RWPE1 (cell line): ENCODE measurements around the gene TMEM129.

ENCODE experiments used
- CTCF ChIA-PET: fragments of 350-600 bp; sonication (Branson Sonifier 250); formaldehyde crosslinking; extraction: SDS; loops from one replicate; lab custom pipeline; 2021; lab: Yijun Ruan, JAX
- POLR2A ChIA-PET: fragments of 400-600 bp; formaldehyde crosslinking; extraction: SDS; loops from one replicate; lab custom pipeline; 2020; ENCODE audit warnings: antibody characterized with exemption; ENCODE audit not compliant: low non-redundant PET; lab: Yijun Ruan, JAX
- DNase-seq: peaks from one replicate; pipeline ENCODE4 v3.0.0; 2012; ENCODE audit warnings: low spot score
- H3K27ac ChIP-seq: fragments of 450-650 bp; 2 replicates; pipeline ENCODE4 v1.5.1; 2017
- CTCF ChIP-seq: fragments of 450-650 bp; conservative IDR thresholded peaks from 2 replicates; pipeline ENCODE4 v1.5.1; 2017; ENCODE audit warnings: low read depth, mild to moderate bottlenecking

TMEM129 gene

GRCh38 chr4:1763550-1764080, 42.5 kb upstream of the TMEM129 start:
- H3K27ac ChIP-seq, result peak overlapping the region; percentile 81
- DNase-seq, result no peak
- TF ChIP-seq CTCF, result peak; percentile 16

GRCh38 chr4:1763070-1763549, 42.0 kb upstream of the TMEM129 start:
- POLR2A ChIA-PET, result interaction anchor here (0.5 kb wide), 1 partner anchor 16 kb away, joined by 3 read pairs; no protein-coding TSS in a partner anchor
- no peak for TF ChIP-seq CTCF
- DNase-seq, result no peak
- peak overlapping the region; percentile 81 for H3K27ac ChIP-seq
- CTCF ChIA-PET, result no interaction called here

More at GRCh38 chr4:1763550-1764080, 42.5 kb upstream of the TMEM129 start:
- POLR2A ChIA-PET, result interaction anchor here (0.5 kb wide), 1 partner anchor 16 kb away, joined by 3 read pairs; no protein-coding TSS in a partner anchor
- CTCF ChIA-PET, result interaction anchor here (0.7 kb wide), 1 partner anchor 12 kb away, joined by 3 read pairs; no protein-coding TSS in a partner anchor

GRCh38 chr4:1762264-1763010, 41.3 kb upstream of the TMEM129 start:
- no peak for DNase-seq
- ChIA-PET POLR2A (no interaction called here), CTCF (no interaction called here)
- H3K27ac ChIP-seq, result peak overlapping the region; percentile 81
- no peak for TF ChIP-seq CTCF

GRCh38 chr4:1761130-1761689, 40.1 kb upstream of the TMEM129 start:
- peak overlapping the region; percentile 95 for H3K27ac ChIP-seq
- no peak for TF ChIP-seq CTCF
- no peak for DNase-seq
- POLR2A ChIA-PET, result no interaction called here
- CTCF ChIA-PET, result interaction anchor here (0.6 to 0.7 kb wide), 3 partner anchors 12 to 49 kb away, joined by 3 read pairs; no protein-coding TSS in a partner anchor

GRCh38 chr4:1760521-1761071, 39.5 kb upstream of the TMEM129 start:
- peak overlapping the region; percentile 95 for H3K27ac ChIP-seq
- ChIA-PET POLR2A (no interaction called here), CTCF (interaction anchor here (0.7 kb wide), 2 partner anchors 33 to 50 kb away, joined by 3 to 4 read pairs; no protein-coding TSS in a partner anchor)
- DNase-seq, result no peak
- no peak for TF ChIP-seq CTCF

GRCh38 chr4:1759818-1760223, 38.7 kb upstream of the TMEM129 start:
- no peak for TF ChIP-seq CTCF
- peak overlapping the region; percentile 95 for H3K27ac ChIP-seq
- ChIA-PET POLR2A (no interaction called here), CTCF (interaction anchor here (0.7 kb wide), 2 partner anchors 12 to 34 kb away, joined by 3 to 4 read pairs; no protein-coding TSS in a partner anchor)
- DNase-seq, result no peak
